Ascending aorta (tissue), 2 donors: ENCODE data around the gene HDDC2. TPM values are rescaled to one million over a fixed set of nuclear protein-coding genes. Genes with fewer than 3 reads are reported as not detected.

Experiments
- DNase-seq, 2 donors: peaks; one replicate each; pipeline ENCODE4 v3.0.0-alpha.2; 2019; ENCODE audit warnings: low spot score in 2 of 2
- H3K27ac ChIP-seq, 2 donors: fragments of 200-600 bp; sonication (generic); one replicate each; pipeline ENCODE4 v1.5.1; 2016 to 2017; ENCODE audit warnings: mild to moderate bottlenecking in 1 of 2
- H3K27me3 ChIP-seq: fragments of 200-600 bp; sonication (generic); one replicate; pipeline ENCODE4 v1.5.1; 2017
- H3K36me3 ChIP-seq, 2 donors: fragments of 200-600 bp; sonication (generic); one replicate each; pipeline ENCODE4 v1.5.1; 2016
- H3K4me1 ChIP-seq, 2 donors: fragments of 200-600 bp; sonication (generic); one replicate each; pipeline ENCODE4 v1.5.1; 2016 to 2017; ENCODE audit warnings: mild to moderate bottlenecking in 1 of 2
- H3K4me3 ChIP-seq, 2 donors: fragments of 200-600 bp; sonication (generic); one replicate each; pipeline ENCODE4 v1.5.1; 2016 to 2017; ENCODE audit warnings: mild to moderate bottlenecking in 1 of 2
- H3K9me3 ChIP-seq, 2 donors: fragments of 200-600 bp; sonication (generic); one replicate each; pipeline ENCODE4 v1.5.1; 2016
- CTCF ChIP-seq, 3 experiments: fragments of 200-600 bp in 2 of 3; fragments of 450-650 bp in 1 of 3; sonication (generic) in 2 of 3; IDR thresholded peaks; one replicate each; pipeline ENCODE4 v1.5.1; 2016 to 2019; ENCODE audit warnings: antibody characterized with exemption in 3 of 3, mild to moderate bottlenecking in 1 of 3, moderate library complexity in 1 of 3
- intact Hi-C: fragments of 100-400 bp; cut with DNase I; formaldehyde crosslinking; loops from one replicate; pipeline ENCODE4 v1.15.1; 2023
- total RNA-seq: library from RNA; depleted of rRNA; stranded (reverse); fragments of >200 nt; gene quantifications from one replicate; pipeline ENCODE4 v1.1.0, GENCODE V29; 2016

HDDC2 gene
- total RNA-seq: 2.4 TPM

- Histone ChIP-seq H3K36me3 (peaks cover 2 to 24% of the 10 kb centered on the region in 2 donors), H3K27ac (peak within 1 kb of the TSS; percentile 94 to 96), H3K4me1 (peaks cover 3 to 5% of the 10 kb centered on the region in 2 donors), H3K27me3 (no peaks in the 10 kb centered on the region), H3K9me3 (no peaks in the 10 kb centered on the region), H3K4me3 (peak within 1 kb of the TSS; percentile 76 to 79)
- no peak for TF ChIP-seq CTCF (IDR thresholded peaks at IDR 0.05)
- intact Hi-C loops: loop anchor here (1.0 to 10.0 kb wide), 5 partner anchors 38 to 427 kb away; partner anchors contain the start of genes RNF217 and TPD52L1
- DNase-seq: peak in 1 of 2 donors; percentile 84
Measured at GRCh38 chr6:125301435-125302391, at the start of gene HDDC2. TSS of gene HDDC2 (minus strand) at chr6:125301967. CDS start at chr6:125301932, 35 bp downstream.

GRCh38 chr6:125346926-125347563 lies 45.3 kb upstream of the HDDC2 start:
- no peaks in the 10 kb centered on the region for H3K27me3 ChIP-seq
- peak overlapping the region; percentile 32 to 55 for H3K4me3 ChIP-seq
- TF ChIP-seq CTCF (IDR thresholded peaks at IDR 0.05): no peak
- no peaks in the 10 kb centered on the region for H3K36me3 ChIP-seq
- H3K27ac ChIP-seq: peak overlapping the region; percentile 70 to 75
- no peak for DNase-seq
- intact Hi-C loops: no loop called here
- no peaks in the 10 kb centered on the region for H3K9me3 ChIP-seq
- no peaks in the 10 kb centered on the region for H3K4me1 ChIP-seq

- Histone ChIP-seq H3K4me1 (no peaks in the 10 kb centered on the region), H3K27me3 (no peaks in the 10 kb centered on the region), H3K27ac (peak overlapping the region; percentile 70 to 75), H3K36me3 (no peaks in the 10 kb centered on the region), H3K9me3 (no peaks in the 10 kb centered on the region), H3K4me3 (peak overlapping the region; percentile 32 to 55)
- no peak for DNase-seq
- intact Hi-C loops: no loop called here
- TF ChIP-seq CTCF (IDR thresholded peaks at IDR 0.05): no peak
Measured at GRCh38 chr6:125346201-125346925, 44.6 kb upstream of the HDDC2 start.

GRCh38 chr6:125341460-125341859 lies 39.7 kb upstream of the HDDC2 start:
- no peak for DNase-seq
- H3K36me3 ChIP-seq: no peaks in the 10 kb centered on the region
- intact Hi-C loops: no loop called here
- H3K27ac ChIP-seq: no peak overlapping the region
- H3K4me1 ChIP-seq: no peaks in the 10 kb centered on the region
- H3K27me3 ChIP-seq: no peaks in the 10 kb centered on the region
- H3K4me3 ChIP-seq: no peak overlapping the region
- no peak for TF ChIP-seq CTCF (IDR thresholded peaks at IDR 0.05)
- no peaks in the 10 kb centered on the region for H3K9me3 ChIP-seq

GRCh38 chr6:125340991-125341390 lies 39.2 kb upstream of the HDDC2 start:
- no peak for TF ChIP-seq CTCF (IDR thresholded peaks at IDR 0.05)
- no peak overlapping the region for H3K27ac ChIP-seq
- no peaks in the 10 kb centered on the region for H3K36me3 ChIP-seq
- H3K27me3 ChIP-seq: no peaks in the 10 kb centered on the region
- H3K4me1 ChIP-seq: no peaks in the 10 kb centered on the region
- H3K9me3 ChIP-seq: no peaks in the 10 kb centered on the region
- H3K4me3 ChIP-seq: no peak overlapping the region
- no peak for DNase-seq
- intact Hi-C loops: no loop called here
